HG03354 (cell line): Measurements from ENCODE around the gene AACS.
"Not testable (repeated sequence)": the region's sequence is repeated elsewhere in the genome, so short reads cannot be mapped to it uniquely, and the experiment has no call there.

Experiments
- ATAC-seq: cut with Tn5 transposase; IDR thresholded peaks from one replicate; pipeline ENCODE4 v1.9.1; 2021; ENCODE audit warnings: mild to moderate bottlenecking; ENCODE audit not compliant: unreplicated experiment, poor library complexity, severe bottlenecking

Gene AACS, protein sequence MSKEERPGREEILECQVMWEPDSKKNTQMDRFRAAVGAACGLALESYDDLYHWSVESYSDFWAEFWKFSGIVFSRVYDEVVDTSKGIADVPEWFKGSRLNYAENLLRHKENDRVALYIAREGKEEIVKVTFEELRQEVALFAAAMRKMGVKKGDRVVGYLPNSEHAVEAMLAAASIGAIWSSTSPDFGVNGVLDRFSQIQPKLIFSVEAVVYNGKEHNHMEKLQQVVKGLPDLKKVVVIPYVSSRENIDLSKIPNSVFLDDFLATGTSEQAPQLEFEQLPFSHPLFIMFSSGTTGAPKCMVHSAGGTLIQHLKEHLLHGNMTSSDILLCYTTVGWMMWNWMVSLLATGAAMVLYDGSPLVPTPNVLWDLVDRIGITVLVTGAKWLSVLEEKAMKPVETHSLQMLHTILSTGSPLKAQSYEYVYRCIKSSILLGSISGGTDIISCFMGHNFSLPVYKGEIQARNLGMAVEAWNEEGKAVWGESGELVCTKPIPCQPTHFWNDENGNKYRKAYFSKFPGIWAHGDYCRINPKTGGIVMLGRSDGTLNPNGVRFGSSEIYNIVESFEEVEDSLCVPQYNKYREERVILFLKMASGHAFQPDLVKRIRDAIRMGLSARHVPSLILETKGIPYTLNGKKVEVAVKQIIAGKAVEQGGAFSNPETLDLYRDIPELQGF

GRCh38 chr12:125065021-125065918, at the start of gene AACS:
AACS (plus strand) TSS chr12:125065435; CDS start chr12:125065585, 150 bp downstream.
- ATAC-seq = peak; percentile 95

DNA sequence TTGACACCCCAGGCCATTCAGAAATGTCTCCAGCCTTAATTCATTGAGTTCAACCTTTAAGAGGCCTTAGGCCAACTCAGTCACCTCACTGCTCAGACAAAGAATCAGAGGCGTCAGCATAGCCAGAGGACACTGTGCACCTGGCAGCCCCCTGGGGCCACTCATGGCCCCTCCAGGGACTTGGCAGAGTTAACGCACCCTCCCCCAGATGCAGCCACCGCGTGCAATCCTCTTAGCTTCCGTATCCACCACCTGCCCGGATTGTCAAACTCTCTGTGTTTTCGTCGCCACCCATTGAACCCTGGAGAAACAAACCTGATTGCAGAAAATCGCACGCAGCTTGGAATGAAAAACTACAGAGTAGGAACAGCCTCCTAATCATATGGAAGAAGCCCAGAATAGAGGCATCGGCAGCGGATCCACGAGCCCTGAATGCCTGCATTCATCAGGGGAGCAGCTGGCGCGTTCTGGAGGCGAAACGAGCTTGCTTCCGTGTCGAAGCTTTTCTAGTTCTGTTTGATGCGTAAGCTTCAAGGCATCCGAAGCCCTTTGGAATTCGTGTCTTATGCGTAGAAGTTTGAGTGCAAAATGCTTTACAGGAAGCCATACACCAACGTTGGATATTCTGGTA, 49.4 kb upstream of the AACS start:
- ATAC-seq = no peak

DNA sequence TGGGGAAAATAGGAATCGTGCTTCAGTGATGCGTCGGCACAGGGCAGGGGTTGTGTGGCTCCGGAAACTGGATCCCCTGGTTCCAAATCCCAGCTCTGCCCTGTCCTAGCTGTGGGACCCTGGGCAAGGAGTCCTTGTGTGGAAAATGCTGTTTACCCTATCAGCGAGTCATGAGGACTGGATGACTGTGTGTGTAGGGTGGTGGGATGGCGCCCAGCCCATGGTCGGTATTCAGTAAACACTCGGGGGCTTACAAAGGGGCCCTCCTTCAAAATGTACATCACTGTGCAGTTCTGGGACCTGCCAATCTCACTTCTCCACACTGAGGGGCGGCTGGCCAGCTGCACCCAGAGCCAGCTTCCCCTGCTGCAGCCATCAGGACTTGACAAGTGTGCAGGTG, 47.4 kb upstream of the AACS start:
- no peak for ATAC-seq

DNA sequence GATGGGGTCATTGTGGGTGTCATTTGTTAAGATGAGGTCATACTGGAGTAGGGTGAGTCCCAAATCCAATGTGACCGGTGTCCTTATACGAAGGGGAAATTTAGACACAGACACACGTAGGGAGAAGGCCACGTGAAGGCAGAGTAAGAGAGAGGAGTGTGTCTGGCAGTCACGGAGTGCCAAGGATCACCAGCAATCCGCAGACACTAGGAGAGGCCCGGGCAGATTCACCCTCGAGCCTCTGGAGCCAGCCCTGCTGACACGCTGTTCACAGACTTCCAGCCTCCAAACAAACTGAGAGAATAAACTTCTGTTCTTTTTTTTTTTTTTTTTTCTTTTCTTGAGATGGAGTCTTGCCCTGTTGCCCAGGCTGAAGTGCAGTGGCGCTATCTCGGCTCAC, 46.9 kb upstream of the AACS start:
- ATAC-seq = no peak

DNA sequence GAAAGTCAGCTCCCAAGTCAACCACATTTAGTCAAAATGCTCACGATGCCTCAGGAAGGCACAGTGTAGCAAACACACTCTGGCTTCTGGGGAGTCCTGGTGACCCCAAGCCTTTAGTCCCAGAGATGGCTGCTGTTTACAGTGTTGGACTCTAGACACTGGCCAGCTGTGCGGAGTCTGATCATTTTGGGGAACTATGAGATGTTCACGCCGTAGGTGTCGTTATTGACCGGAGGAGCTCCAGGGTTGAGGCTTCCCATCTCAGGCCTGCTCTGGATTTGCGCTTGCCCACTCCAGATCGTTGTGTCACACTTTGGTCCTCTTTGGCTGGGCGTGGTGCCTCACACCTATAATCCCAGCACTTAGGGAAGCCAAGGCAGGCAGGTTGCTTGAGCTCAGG, 44.1 kb upstream of the AACS start:
- no peak for ATAC-seq

GRCh38 chr12:125021771-125022170, 43.5 kb upstream of the AACS start:
- ATAC-seq = no peak

- ATAC-seq = no peak
Observed at GRCh38 chr12:125023065-125023464, 42.2 kb upstream of the AACS start.

DNA sequence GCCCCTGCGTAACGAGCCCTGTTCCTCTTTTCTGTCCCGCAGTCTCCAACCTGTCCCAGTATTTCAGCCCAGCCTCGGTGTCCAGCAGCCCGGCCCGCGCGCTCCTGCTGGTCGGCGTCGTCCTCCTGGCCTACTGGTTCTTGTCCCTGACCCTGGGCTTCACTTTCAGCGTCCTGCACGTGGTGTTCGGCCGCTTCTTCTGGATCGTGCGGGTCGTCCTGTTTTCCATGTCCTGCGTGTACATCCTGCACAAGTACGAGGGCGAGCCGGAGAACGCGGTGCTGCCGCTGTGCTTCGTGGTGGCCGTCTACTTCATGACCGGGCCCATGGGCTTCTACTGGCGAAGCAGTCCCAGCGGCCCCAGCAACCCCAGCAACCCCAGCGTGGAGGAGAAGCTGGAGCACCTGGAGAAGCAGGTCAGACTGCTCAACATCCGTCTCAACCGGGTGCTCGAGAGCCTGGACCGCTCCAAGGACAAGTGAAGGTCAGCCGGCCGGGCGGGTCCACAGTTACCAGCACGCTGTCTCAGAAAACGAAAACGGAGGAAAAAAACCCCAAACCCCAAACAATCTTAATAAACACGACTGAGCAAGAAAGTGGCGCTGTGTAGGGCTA, 40.2 kb upstream of the AACS start:
- ATAC-seq = no peak

DNA sequence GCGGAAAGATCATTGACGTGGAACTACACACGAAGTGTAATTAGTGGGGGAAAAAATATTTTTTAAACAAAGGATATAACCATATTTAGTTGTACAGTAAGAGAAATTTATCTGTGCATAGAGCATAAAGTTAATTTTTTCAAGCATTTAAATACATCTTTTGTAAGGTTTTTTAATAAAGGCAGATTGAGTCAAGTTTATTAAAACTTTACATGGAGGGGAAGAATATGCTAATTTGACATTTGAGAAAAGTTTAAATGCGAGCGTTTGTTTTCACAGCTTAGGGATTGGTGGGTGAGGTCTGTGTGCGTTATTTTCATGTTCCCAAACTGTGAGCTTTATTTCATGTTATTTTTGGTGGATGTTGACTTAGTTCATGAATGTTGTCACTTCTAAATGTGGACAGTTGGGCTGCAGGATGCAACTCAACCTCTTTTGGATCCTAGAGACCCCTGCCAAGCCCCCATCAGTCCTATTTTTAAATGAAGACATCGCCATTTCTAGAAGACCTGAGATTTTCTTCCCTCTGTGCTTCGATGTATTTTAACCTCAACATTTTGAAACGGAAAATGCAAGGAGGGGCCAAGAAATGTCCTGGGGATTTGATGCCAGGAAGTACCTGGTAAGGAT, 39.5 kb upstream of the AACS start:
- no peak for ATAC-seq

GRCh38 chr12:125028106-125028505, 37.1 kb upstream of the AACS start:
- ATAC-seq = no peak

- ATAC-seq = no peak
Observed at GRCh38 chr12:125029761-125030358, 35.4 kb upstream of the AACS start.

- ATAC-seq = not testable (repeated sequence)
Observed at GRCh38 chr12:125031471-125031870, 33.8 kb upstream of the AACS start.

- ATAC-seq = no peak
Observed at GRCh38 chr12:125032466-125033152, 32.6 kb upstream of the AACS start.

DNA sequence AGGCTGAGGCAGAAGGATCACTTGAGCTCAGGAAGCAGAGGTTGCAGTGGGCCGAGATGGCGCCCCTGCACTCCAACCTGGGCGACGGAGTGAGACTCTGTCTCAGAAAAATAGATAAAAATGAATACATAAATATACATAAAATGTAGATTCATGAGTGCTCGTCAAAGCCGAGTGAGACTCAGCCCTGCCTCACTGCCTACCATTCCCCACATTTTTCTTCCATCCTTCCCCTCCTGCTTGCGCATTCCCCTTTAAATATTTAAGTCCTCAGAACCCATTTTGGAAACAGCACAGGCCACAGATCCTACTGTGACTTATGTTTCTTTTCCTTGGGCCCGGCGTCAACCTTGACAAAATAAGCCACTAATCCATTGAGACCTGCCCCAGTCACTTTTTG, 31.9 kb upstream of the AACS start:
- ATAC-seq = no peak

- no peak for ATAC-seq
Observed at GRCh38 chr12:125038976-125039625, 26.1 kb upstream of the AACS start.

DNA sequence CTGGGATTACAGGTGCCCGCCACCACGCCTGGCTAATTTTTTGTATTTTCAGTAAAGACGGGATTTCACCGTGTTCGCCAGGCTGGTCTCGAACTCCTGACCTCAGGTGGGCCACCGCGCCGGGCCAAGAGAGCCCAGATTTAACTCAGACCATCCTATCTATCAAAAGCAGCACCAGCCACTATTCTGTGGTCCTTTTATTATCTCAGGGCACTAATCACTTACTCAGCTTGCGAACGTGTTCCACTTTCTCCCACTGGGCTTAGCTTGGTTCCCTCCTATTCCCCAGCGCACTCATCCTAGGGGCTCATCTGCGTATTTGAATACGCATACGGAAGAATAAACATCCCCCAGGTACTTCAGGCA, 16.2 kb upstream of the AACS start:
- no peak for ATAC-seq

DNA sequence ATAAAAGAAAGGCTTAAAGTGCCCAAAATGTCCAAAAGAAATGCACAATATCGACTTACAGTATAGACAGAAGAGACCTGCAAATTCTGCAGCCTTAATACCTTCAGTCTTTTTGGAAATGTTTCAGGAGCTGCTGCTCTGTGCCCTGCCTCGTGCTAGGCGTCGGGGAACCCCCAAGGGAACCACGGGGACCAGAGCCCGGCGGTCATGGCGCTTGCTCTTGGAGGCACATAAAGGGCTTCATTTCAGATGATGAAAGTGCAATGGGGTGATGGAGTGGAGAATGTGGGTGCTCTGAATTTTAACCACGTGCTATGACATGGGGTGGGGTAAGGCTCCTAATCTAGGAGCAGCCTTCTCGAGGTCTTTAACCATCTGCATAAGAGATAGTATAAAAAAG, 14.8 kb upstream of the AACS start:
- ATAC-seq = no peak

DNA sequence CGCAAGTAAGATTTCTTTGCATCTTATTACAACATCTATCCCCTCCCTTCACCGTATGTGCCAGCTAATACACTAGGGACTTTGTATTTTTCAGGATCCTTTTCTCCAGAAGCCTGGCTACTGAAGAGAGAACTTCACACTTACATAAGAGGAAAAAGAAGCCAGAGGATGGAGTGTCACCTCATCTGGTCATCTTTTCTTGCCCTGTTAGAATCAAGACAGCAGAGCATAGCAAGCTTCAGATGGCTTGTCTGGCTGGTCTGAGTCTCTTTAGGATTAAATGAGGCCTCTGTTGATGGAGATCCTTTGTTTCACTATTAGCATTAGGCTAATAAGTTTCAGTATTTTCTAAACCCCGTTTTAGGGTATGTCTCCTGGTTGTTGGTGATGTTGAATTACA, 14.4 kb upstream of the AACS start:
- ATAC-seq = no peak
